ENCODE data around the gene C11orf87. TPM values are rescaled to one million over a fixed set of nuclear protein-coding genes. Genes with fewer than 3 reads are reported as not detected.

C11orf87 gene
- total and polyA plus RNA-seq, 2 donors (not counting 1 experiment from before 2014, with no cell fraction given) = 0.34 TPM; not detected in 1

DNA sequence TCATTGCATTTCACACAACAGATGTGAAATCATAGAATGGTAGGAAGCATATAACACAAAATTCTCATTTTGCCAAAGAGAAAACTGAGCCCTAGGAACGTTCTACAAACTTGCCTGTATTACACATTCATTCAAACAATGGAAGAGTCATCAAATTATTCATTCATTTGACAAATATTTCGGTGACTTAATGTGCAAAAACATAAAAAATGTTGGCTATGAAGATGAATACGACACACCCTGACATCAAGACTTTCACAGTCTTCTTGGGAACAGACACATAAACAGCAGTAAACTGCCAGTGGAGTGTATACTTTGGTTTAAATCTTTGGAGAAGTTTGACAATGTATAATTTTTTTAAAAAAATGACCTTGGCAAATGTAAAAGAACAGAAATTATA lies 20.4 kb upstream of the C11orf87 start:
- Histone ChIP-seq H4K20me1 (ENCODE audit: control insufficient read depth, extremely low read depth, insufficient read depth, low read length) (no peaks in the 10 kb centered on the region), H3K27me3 (ENCODE audit: control insufficient read depth, insufficient read depth, low read length) (no peaks in the 10 kb centered on the region), H3K79me2 (ENCODE audit: control insufficient read depth, insufficient read depth, low read length) (no peaks in the 10 kb centered on the region), H3K9me3 (ENCODE audit: control insufficient read depth, insufficient read depth, low read depth, low read length) (no peaks in the 10 kb centered on the region), H2AFZ (ENCODE audit: low read length) (no peak overlapping the region), H3K4me3 (replicated peaks in 1 of 4; ENCODE audit: control extremely low read depth in 1 of 4, insufficient read depth in 1 of 4, low read depth in 3 of 4, low read length in 4 of 4) (no peak overlapping the region), H3K36me3 (ENCODE audit: control insufficient read depth, insufficient read depth, low read length) (no peaks in the 10 kb centered on the region), H3K4me2 (ENCODE audit: extremely low read depth, insufficient read depth, low read length) (no peak overlapping the region), H3K27ac (ENCODE audit: insufficient read depth, low read length) (no peak overlapping the region), H3K4me1 (ENCODE audit: control insufficient read depth, extremely low read depth, insufficient read depth, low read length) (no peaks in the 10 kb centered on the region), H3K9ac (ENCODE audit: insufficient read depth, low read length) (no peak overlapping the region)
- DNase-seq (ENCODE audit: low read depth in 2 of 2) = peak in 1 of 2 donors; percentile 36
- TF ChIP-seq, protein P1, sequence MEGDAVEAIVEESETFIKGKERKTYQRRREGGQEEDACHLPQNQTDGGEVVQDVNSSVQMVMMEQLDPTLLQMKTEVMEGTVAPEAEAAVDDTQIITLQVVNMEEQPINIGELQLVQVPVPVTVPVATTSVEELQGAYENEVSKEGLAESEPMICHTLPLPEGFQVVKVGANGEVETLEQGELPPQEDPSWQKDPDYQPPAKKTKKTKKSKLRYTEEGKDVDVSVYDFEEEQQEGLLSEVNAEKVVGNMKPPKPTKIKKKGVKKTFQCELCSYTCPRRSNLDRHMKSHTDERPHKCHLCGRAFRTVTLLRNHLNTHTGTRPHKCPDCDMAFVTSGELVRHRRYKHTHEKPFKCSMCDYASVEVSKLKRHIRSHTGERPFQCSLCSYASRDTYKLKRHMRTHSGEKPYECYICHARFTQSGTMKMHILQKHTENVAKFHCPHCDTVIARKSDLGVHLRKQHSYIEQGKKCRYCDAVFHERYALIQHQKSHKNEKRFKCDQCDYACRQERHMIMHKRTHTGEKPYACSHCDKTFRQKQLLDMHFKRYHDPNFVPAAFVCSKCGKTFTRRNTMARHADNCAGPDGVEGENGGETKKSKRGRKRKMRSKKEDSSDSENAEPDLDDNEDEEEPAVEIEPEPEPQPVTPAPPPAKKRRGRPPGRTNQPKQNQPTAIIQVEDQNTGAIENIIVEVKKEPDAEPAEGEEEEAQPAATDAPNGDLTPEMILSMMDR (conservative IDR thresholded peaks at IDR 0.05 in 1 of 2, IDR thresholded peaks at IDR 0.05 in 1 of 2; ENCODE audit: low read depth in 1 of 2, low read length in 2 of 2) = no peak
- no peak for TF ChIP-seq EZH2 (IDR thresholded peaks at IDR 0.05; ENCODE audit: low read length, missing control alignments)

DNA sequence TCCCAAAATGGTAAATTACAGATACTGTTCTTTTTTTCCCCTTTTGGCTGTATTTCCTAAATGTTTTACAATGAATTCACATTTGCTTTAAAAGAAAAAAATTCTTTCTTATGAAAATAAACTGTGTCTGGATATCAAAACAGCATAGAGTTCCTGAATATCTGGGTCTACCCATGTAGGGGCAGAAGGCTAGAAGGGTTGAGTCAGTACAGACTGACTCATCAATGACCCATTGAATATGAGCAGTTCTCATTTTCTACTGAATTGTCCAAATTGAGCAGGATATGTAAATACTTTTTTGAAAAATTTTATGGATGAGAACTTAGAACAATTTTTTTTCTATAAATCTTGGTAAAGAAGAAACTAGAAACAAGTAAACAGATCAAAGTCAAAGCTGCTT lies 16.3 kb upstream of the C11orf87 start:
- peak; percentile 3 to 82 for DNase-seq (ENCODE audit: low read depth in 2 of 2)
- TF ChIP-seq, protein P1 (conservative IDR thresholded peaks at IDR 0.05 in 1 of 2, IDR thresholded peaks at IDR 0.05 in 1 of 2; ENCODE audit: low read depth in 1 of 2, low read length in 2 of 2) = no peak
- no peak for TF ChIP-seq EZH2 (IDR thresholded peaks at IDR 0.05; ENCODE audit: low read length, missing control alignments)
- Histone ChIP-seq H3K27ac (ENCODE audit: insufficient read depth, low read length) (no peak overlapping the region), H3K4me2 (ENCODE audit: extremely low read depth, insufficient read depth, low read length) (no peak overlapping the region), H3K79me2 (ENCODE audit: control insufficient read depth, insufficient read depth, low read length) (no peaks in the 10 kb centered on the region), H3K36me3 (ENCODE audit: control insufficient read depth, insufficient read depth, low read length) (no peaks in the 10 kb centered on the region), H3K9me3 (ENCODE audit: control insufficient read depth, insufficient read depth, low read depth, low read length) (no peaks in the 10 kb centered on the region), H3K27me3 (ENCODE audit: control insufficient read depth, insufficient read depth, low read length) (no peaks in the 10 kb centered on the region), H3K4me3 (replicated peaks in 1 of 4; ENCODE audit: control extremely low read depth in 1 of 4, insufficient read depth in 1 of 4, low read depth in 3 of 4, low read length in 4 of 4) (no peak overlapping the region), H3K4me1 (ENCODE audit: control insufficient read depth, extremely low read depth, insufficient read depth, low read length) (no peaks in the 10 kb centered on the region), H4K20me1 (ENCODE audit: control insufficient read depth, extremely low read depth, insufficient read depth, low read length) (no peaks in the 10 kb centered on the region), H3K9ac (ENCODE audit: insufficient read depth, low read length) (no peak overlapping the region), H2AFZ (ENCODE audit: low read length) (no peak overlapping the region)

DNA sequence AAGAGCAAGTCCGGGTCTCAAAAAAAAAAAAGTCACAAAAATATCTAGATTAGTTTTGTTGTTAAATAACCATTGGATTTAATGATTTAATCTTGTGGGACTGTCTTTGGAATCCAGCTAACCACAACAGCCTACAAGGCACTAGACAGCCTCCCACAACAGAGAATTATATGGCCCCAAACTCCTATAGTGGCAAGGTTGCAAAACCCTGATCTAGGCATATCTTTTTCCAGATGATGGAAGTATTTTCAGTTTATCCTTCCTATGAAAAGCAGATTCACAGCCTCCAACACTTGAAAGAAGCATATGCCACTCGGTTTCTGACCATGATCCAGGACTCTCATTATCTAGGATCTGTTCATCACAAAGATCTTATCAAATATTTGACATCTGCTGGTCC lies 5.4 kb upstream of the C11orf87 start:
- peaks cover 1% of the 10 kb centered on the region for H3K27me3 ChIP-seq (ENCODE audit: control insufficient read depth, insufficient read depth, low read length)
- H2AFZ ChIP-seq (ENCODE audit: low read length) = no peak overlapping the region
- H3K9me3 ChIP-seq (ENCODE audit: control insufficient read depth, insufficient read depth, low read depth, low read length) = no peaks in the 10 kb centered on the region
- H3K27ac ChIP-seq (ENCODE audit: insufficient read depth, low read length) = no peak overlapping the region
- no peaks in the 10 kb centered on the region for H4K20me1 ChIP-seq (ENCODE audit: control insufficient read depth, extremely low read depth, insufficient read depth, low read length)
- H3K4me1 ChIP-seq (ENCODE audit: control insufficient read depth, extremely low read depth, insufficient read depth, low read length) = no peaks in the 10 kb centered on the region
- H3K36me3 ChIP-seq (ENCODE audit: control insufficient read depth, insufficient read depth, low read length) = no peaks in the 10 kb centered on the region
- H3K4me3 ChIP-seq (replicated peaks in 1 of 4; ENCODE audit: control extremely low read depth in 1 of 4, insufficient read depth in 1 of 4, low read depth in 3 of 4, low read length in 4 of 4) = no peak overlapping the region
- H3K4me2 ChIP-seq (ENCODE audit: extremely low read depth, insufficient read depth, low read length) = no peak overlapping the region
- H3K9ac ChIP-seq (ENCODE audit: insufficient read depth, low read length) = no peak overlapping the region
- TF ChIP-seq, protein P1 (conservative IDR thresholded peaks at IDR 0.05 in 1 of 2, IDR thresholded peaks at IDR 0.05 in 1 of 2; ENCODE audit: low read depth in 1 of 2, low read length in 2 of 2) = no peak
- TF ChIP-seq EZH2 (IDR thresholded peaks at IDR 0.05; ENCODE audit: low read length, missing control alignments) = no peak
- H3K79me2 ChIP-seq (ENCODE audit: control insufficient read depth, insufficient read depth, low read length) = no peaks in the 10 kb centered on the region
- no peak for DNase-seq (ENCODE audit: low read depth in 2 of 2)
